ACC112 (cell line): Measurements from ENCODE around the gene KRT86.
A peak's percentile ranks its signal among the peaks of the same experiment; 100 is the strongest.
"Not testable (repeated sequence)": the region's sequence is repeated elsewhere in the genome, so short reads cannot be mapped to it uniquely, and the experiment has no call there.

Experiments used
- H2AFZ ChIP-seq: fragments of 200-600 bp; sonication (generic); one replicate; pipeline ENCODE4 v1.6.0; 2017; ENCODE audit warnings: antibody characterized with exemption, low read length; ENCODE audit not compliant: unreplicated experiment
- H3K27ac ChIP-seq: fragments of 200-600 bp; sonication (generic); 2 replicates; pipeline ENCODE4 v1.5.1; 2014; ENCODE audit warnings: low read depth, mild to moderate bottlenecking, antibody characterized with exemption, low read length, moderate library complexity
- H3K27me3 ChIP-seq: fragments of 200-600 bp; sonication (generic); 2 replicates; pipeline ENCODE4 v1.6.1; 2014; ENCODE audit warnings: mild to moderate bottlenecking, antibody characterized with exemption, low read length, moderate library complexity, mixed read lengths; ENCODE audit not compliant: insufficient read depth
- H3K36me3 ChIP-seq: fragments of 200-600 bp; sonication (generic); 2 replicates; pipeline ENCODE4 v1.6.1; 2016; ENCODE audit warnings: mild to moderate bottlenecking, antibody characterized with exemption, low read length, moderate library complexity, mixed read lengths; ENCODE audit not compliant: insufficient read depth
- H3K4me1 ChIP-seq: fragments of 200-600 bp; sonication (generic); one replicate; pipeline ENCODE4 v1.6.1; 2016; ENCODE audit warnings: low read length, mixed read lengths; ENCODE audit not compliant: insufficient read depth, unreplicated experiment, control insufficient read depth
- H3K4me3 ChIP-seq: fragments of 200-600 bp; sonication (generic); 2 replicates; pipeline ENCODE4 v1.5.1; 2014; ENCODE audit warnings: mild to moderate bottlenecking, low read depth, low read length
- H3K79me2 ChIP-seq: fragments of 200-600 bp; sonication (generic); one replicate; pipeline ENCODE4 v1.6.0; 2016; ENCODE audit warnings: low read length; ENCODE audit not compliant: control insufficient read depth, unreplicated experiment, insufficient read depth

Gene KRT86

GRCh38 chr12:52247622-52248540 is 26.6 kb upstream of the KRT86 start:
- Histone ChIP-seq H3K4me1 (peaks cover 50% of the 10 kb centered on the region), H3K27me3 (no peaks in the 10 kb centered on the region), H2AFZ (no peak overlapping the region), H3K36me3 (no peaks in the 10 kb centered on the region), H3K27ac (peak overlapping the region; percentile 87; the same call in 1 of the 2 replicates), H3K4me3 (no peak overlapping the region), H3K79me2 (peaks cover 11% of the 10 kb centered on the region)

- Histone ChIP-seq H3K27me3 (no peaks in the 10 kb centered on the region), H3K4me3 (no peak overlapping the region), H2AFZ (no peak overlapping the region), H3K4me1 (peaks cover 41% of the 10 kb centered on the region), H3K79me2 (peaks cover 11% of the 10 kb centered on the region), H3K36me3 (no peaks in the 10 kb centered on the region), H3K27ac (no peak overlapping the region)
Observed at GRCh38 chr12:52248541-52249461, 25.6 kb upstream of the KRT86 start.

GRCh38 chr12:52249511-52250047 is 24.9 kb upstream of the KRT86 start:
- peaks cover 35% of the 10 kb centered on the region for H3K4me1 ChIP-seq
- H3K4me3 ChIP-seq, result no peak overlapping the region
- no peak overlapping the region for H3K27ac ChIP-seq
- no peaks in the 10 kb centered on the region for H3K27me3 ChIP-seq
- H3K79me2 ChIP-seq, result peaks cover 11% of the 10 kb centered on the region
- H2AFZ ChIP-seq, result no peak overlapping the region
- H3K36me3 ChIP-seq, result no peaks in the 10 kb centered on the region

- H3K27me3 ChIP-seq, result no peaks in the 10 kb centered on the region
- no peak overlapping the region for H2AFZ ChIP-seq
- peaks cover 7% of the 10 kb centered on the region for H3K79me2 ChIP-seq
- peaks cover 27% of the 10 kb centered on the region for H3K4me1 ChIP-seq
- H3K27ac ChIP-seq, result no peak overlapping the region
- no peak overlapping the region for H3K4me3 ChIP-seq
- no peaks in the 10 kb centered on the region for H3K36me3 ChIP-seq
Observed at GRCh38 chr12:52250048-52250990, 24.1 kb upstream of the KRT86 start.

- no peak overlapping the region for H3K27ac ChIP-seq
- H2AFZ ChIP-seq, result no peak overlapping the region
- no peaks in the 10 kb centered on the region for H3K27me3 ChIP-seq
- H3K36me3 ChIP-seq, result no peaks in the 10 kb centered on the region
- H3K4me1 ChIP-seq, result peaks cover 15% of the 10 kb centered on the region
- H3K4me3 ChIP-seq, result no peak overlapping the region
- H3K79me2 ChIP-seq, result no peaks in the 10 kb centered on the region
Observed at GRCh38 chr12:52251367-52252051, 22.9 kb upstream of the KRT86 start.

- H3K36me3 ChIP-seq, H3K79me2 ChIP-seq, H3K27me3 ChIP-seq, H3K4me1 ChIP-seq, H3K27ac ChIP-seq, H3K4me3 ChIP-seq, H2AFZ ChIP-seq: not testable (repeated sequence)
Observed at GRCh38 chr12:52252175-52252615, 22.2 kb upstream of the KRT86 start.

- H3K27me3 ChIP-seq, result no peaks in the 10 kb centered on the region; the same call in 1 of the 2 replicates
- H3K79me2 ChIP-seq, result no peaks in the 10 kb centered on the region
- H3K4me1 ChIP-seq, result peaks cover 2% of the 10 kb centered on the region
- no peak overlapping the region for H3K27ac ChIP-seq
- H3K4me3 ChIP-seq, result no peak overlapping the region
- no peak overlapping the region for H2AFZ ChIP-seq
- no peaks in the 10 kb centered on the region for H3K36me3 ChIP-seq
Observed at GRCh38 chr12:52252728-52253343, 21.6 kb upstream of the KRT86 start.

- Histone ChIP-seq H3K36me3 (no peaks in the 10 kb centered on the region), H3K4me1 (no peaks in the 10 kb centered on the region), H2AFZ (no peak overlapping the region), H3K79me2 (no peaks in the 10 kb centered on the region), H3K27ac (no peak overlapping the region), H3K4me3 (no peak overlapping the region), H3K27me3 (peaks cover 4% of the 10 kb centered on the region)
Observed at GRCh38 chr12:52253391-52254179, 20.9 kb upstream of the KRT86 start.
